H9 (cell line): ENCODE data around the gene SRRT. TPM values are rescaled to one million over a fixed set of nuclear protein-coding genes. Genes with fewer than 3 reads are reported as not detected.

ENCODE experiments used
- DNase-seq: peaks from one replicate; pipeline ENCODE4 v3.0.0-alpha.2; 2017
- H2AFZ ChIP-seq: one replicate; pipeline ENCODE4 v1.6.1; 2013; ENCODE audit warnings: mild to moderate bottlenecking, low read length, control low read depth, moderate library complexity
- H2AK5ac ChIP-seq: 2 replicates; pipeline ENCODE4 v1.6.1; 2013; ENCODE audit warnings: low read length, control low read depth, mixed read lengths; ENCODE audit not compliant: insufficient read length
- H2BK120ac ChIP-seq: one replicate; pipeline ENCODE4 v1.6.1; 2013; ENCODE audit warnings: low read depth, mild to moderate bottlenecking, low read length, control low read depth, inconsistent platforms; ENCODE audit not compliant: poor library complexity, severe bottlenecking
- H2BK12ac ChIP-seq: 2 replicates; pipeline ENCODE4 v1.6.1; 2013; ENCODE audit warnings: low read length, control low read depth, mixed read lengths, low read depth; ENCODE audit not compliant: insufficient read length
- H2BK15ac ChIP-seq: 2 replicates; pipeline ENCODE4 v1.6.1; 2013; ENCODE audit warnings: low read depth, low read length, control low read depth
- H2BK20ac ChIP-seq: one replicate; pipeline ENCODE4 v1.6.1; 2013; ENCODE audit warnings: low read depth, mild to moderate bottlenecking, low read length, control low read depth, inconsistent platforms; ENCODE audit not compliant: poor library complexity, severe bottlenecking
- H2BK5ac ChIP-seq: 2 replicates; pipeline ENCODE4 v1.6.1; 2013; ENCODE audit warnings: low read length, control low read depth, mixed read lengths; ENCODE audit not compliant: insufficient read length
- H3K14ac ChIP-seq: 2 replicates; pipeline ENCODE4 v1.6.1; 2013; ENCODE audit warnings: low read length, control low read depth; ENCODE audit not compliant: insufficient read depth
- H3K18ac ChIP-seq: 2 replicates; pipeline ENCODE4 v1.6.1; 2013; ENCODE audit warnings: low read depth, mild to moderate bottlenecking, mixed read lengths, low read length, control low read depth; ENCODE audit not compliant: insufficient read length
- H3K23ac ChIP-seq: 2 replicates; pipeline ENCODE4 v1.6.1; 2013; ENCODE audit warnings: low read length, control low read depth, mixed read lengths, low read depth; ENCODE audit not compliant: insufficient read length
- H3K23me2 ChIP-seq: 2 replicates; pipeline ENCODE4 v1.6.1; 2013; ENCODE audit warnings: low read depth, mild to moderate bottlenecking, mixed read lengths, low read length, control low read depth; ENCODE audit not compliant: insufficient read length, poor library complexity, severe bottlenecking
- H3K27ac ChIP-seq: 2 replicates; pipeline ENCODE4 v1.5.1; 2013; ENCODE audit warnings: low read length, control low read depth, mixed read lengths, low read depth; ENCODE audit not compliant: insufficient read length
- H3K27me3 ChIP-seq: 2 replicates; pipeline ENCODE4 v1.6.1; 2013; ENCODE audit warnings: low read length, control low read depth, inconsistent platforms; ENCODE audit not compliant: insufficient read depth
- H3K4ac ChIP-seq: 2 replicates; pipeline ENCODE4 v1.6.1; 2013; ENCODE audit warnings: low read depth, mild to moderate bottlenecking, control low read depth, inconsistent platforms, low read length, moderate library complexity
- H3K4me1 ChIP-seq: 2 replicates; pipeline ENCODE4 v1.6.1; 2013; ENCODE audit warnings: low read length, control low read depth, inconsistent platforms; ENCODE audit not compliant: insufficient read depth
- H3K4me2 ChIP-seq: 2 replicates; pipeline ENCODE4 v1.6.1; 2013; ENCODE audit warnings: low read length, control low read depth, mixed read lengths; ENCODE audit not compliant: insufficient read length, insufficient read depth
- H3K56ac ChIP-seq: 2 replicates; pipeline ENCODE4 v1.6.1; 2013; ENCODE audit warnings: low read depth, mild to moderate bottlenecking, mixed read lengths, low read length, control low read depth; ENCODE audit not compliant: insufficient read length
- H3K79me1 ChIP-seq: 2 replicates; pipeline ENCODE4 v1.6.1; 2013; ENCODE audit warnings: low read depth, mild to moderate bottlenecking, moderate library complexity, low read length, control low read depth, inconsistent platforms; ENCODE audit not compliant: insufficient read depth, poor library complexity, severe bottlenecking
- H3K79me2 ChIP-seq: 2 replicates; pipeline ENCODE4 v1.6.1; 2013; ENCODE audit warnings: low read length, control low read depth, inconsistent platforms; ENCODE audit not compliant: insufficient read depth
- H3K9ac ChIP-seq: 2 replicates; pipeline ENCODE4 v1.6.1; 2013; ENCODE audit warnings: low read length, control low read depth, mixed read lengths; ENCODE audit not compliant: insufficient read length; ENCODE audit errors: extremely low read depth
- H3K9me3 ChIP-seq: one replicate; pipeline ENCODE4 v1.6.1; 2013; ENCODE audit warnings: low read depth, low read length, inconsistent platforms; ENCODE audit not compliant: control insufficient read depth
- H3T11ph ChIP-seq: one replicate; pipeline ENCODE4 v1.6.1; 2013; ENCODE audit warnings: mild to moderate bottlenecking, low read length, control low read depth, inconsistent platforms
- H4K20me1 ChIP-seq: one replicate; pipeline ENCODE4 v1.6.1; 2013; ENCODE audit not compliant: control insufficient read depth, insufficient read length, insufficient read depth
- H4K5ac ChIP-seq: 2 replicates; pipeline ENCODE4 v1.6.1; 2013; ENCODE audit warnings: low read depth, mild to moderate bottlenecking, mixed read lengths, low read length, control low read depth; ENCODE audit not compliant: insufficient read length
- H4K8ac ChIP-seq: replicated peaks from 2 replicates; pipeline ENCODE4 v1.6.1; 2013; ENCODE audit warnings: low read length, control low read depth, mixed read lengths, low read depth; ENCODE audit not compliant: insufficient read length
- H4K91ac ChIP-seq: 2 replicates; pipeline ENCODE4 v1.6.1; 2013; ENCODE audit warnings: low read depth, mild to moderate bottlenecking, moderate library complexity, mixed read lengths, low read length, control low read depth; ENCODE audit not compliant: insufficient read length
- H3K27ac Mint-ChIP-seq, 3 experiments: 2 replicates in 2 of 3; 3 replicates in 1 of 3; pipeline ENCODE4 v1.8.0; 2020 to 2021; ENCODE audit warnings: mixed read lengths in 3 of 3, mild to moderate bottlenecking in 1 of 3, moderate library complexity in 1 of 3
- H3K27me3 Mint-ChIP-seq: 2 replicates; pipeline ENCODE4 v1.8.0; 2021; ENCODE audit warnings: low read depth, mild to moderate bottlenecking, moderate library complexity, mixed read lengths
- H3K36me3 Mint-ChIP-seq, 3 experiments: 2 replicates in 2 of 3; 3 replicates in 1 of 3; pipeline ENCODE4 v1.8.0; 2020 to 2021; ENCODE audit warnings: low read depth in 3 of 3, mixed read lengths in 3 of 3; ENCODE audit not compliant: insufficient read depth in 1 of 3
- H3K4me1 Mint-ChIP-seq, 2 experiments: 2 replicates each; pipeline ENCODE4 v1.8.0; 2020; ENCODE audit warnings: mixed read lengths in 2 of 2
- H3K4me3 Mint-ChIP-seq, 2 experiments: 2 replicates in 1 of 2; 3 replicates in 1 of 2; pipeline ENCODE4 v1.8.0; 2020 to 2021; ENCODE audit warnings: mild to moderate bottlenecking in 2 of 2, mixed read lengths in 2 of 2, moderate library complexity in 1 of 2
- H3K9me3 Mint-ChIP-seq, 2 experiments: 2 replicates in 1 of 2; 3 replicates in 1 of 2; pipeline ENCODE4 v1.8.0; 2020; ENCODE audit warnings: mild to moderate bottlenecking in 2 of 2, mixed read lengths in 2 of 2, moderate library complexity in 1 of 2
- WGBS: extraction: QIAGEN DNeasy Blood & Tissue Kit; methylation state at CpG from one replicate; pipeline ENCODE4 v1.1.7; 2013; ENCODE audit warnings: missing lambda C conversion rate, low lambda C conversion rate, mixed read lengths; ENCODE audit not compliant: insufficient read length; ENCODE audit errors: extremely low coverage; 5-methylcytosine and 5-hydroxymethylcytosine counted together
- total RNA-seq: library from RNA; stranded (reverse); gene quantifications from 2 replicates; pipeline ENCODE4 v1.2.1, GENCODE V29; 2021
- TF ChIP-seq, protein P1 (sequence below): fragments of 200-600 bp; sonication (generic); conservative IDR thresholded peaks from 3 replicates; pipeline ENCODE4 v1.8.0; 2021; ENCODE audit warnings: antibody characterized with exemption, mild to moderate bottlenecking

Gene SRRT
- total RNA-seq, 1 experiment from 2014 or later = 373 TPM

DNA sequence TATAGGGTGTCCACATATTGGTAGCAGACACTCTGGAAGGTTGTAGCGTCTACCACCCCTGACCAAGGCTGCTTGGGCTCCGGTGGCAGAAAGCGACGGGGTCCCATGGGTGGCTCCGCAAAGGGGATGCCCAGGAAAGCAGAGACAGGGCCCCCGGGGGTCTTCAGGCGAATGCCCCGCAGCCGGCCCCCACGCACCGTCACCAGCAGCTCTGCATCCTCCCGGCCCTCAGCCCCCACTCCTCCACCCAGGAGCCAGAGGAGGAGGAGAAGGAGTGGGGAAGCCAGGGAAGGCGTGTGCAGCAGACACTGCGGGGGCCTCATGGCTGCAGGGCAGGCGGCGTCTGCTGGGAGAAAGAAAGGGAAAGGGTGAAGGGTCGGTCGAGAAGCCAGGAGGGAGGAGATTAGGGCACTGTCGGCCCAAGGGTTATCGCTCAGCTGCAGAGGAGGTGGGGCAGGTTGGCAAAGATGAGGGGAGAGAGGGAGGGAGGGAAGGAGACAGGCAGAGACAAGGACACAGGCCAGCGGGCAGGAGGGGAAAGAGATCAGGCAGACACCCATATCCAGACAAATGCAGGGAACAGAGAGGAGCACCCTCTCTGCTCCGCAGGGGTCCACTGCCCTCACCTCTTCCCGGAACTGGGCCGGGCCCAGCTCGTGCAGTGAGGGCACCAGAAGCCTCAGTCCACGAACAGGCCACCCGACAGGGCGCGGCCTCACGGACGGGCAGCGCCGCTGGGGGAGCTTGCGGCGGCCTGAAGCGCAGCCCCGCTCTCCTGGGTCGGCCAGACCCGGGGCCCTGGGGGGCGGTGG, 19.2 kb downstream of the SRRT start:
- peak overlapping the region; percentile 33 for H3K4me2 ChIP-seq
- Mint-ChIP-seq H3K27ac (no peak overlapping the region), H3K36me3 (no peaks in the 10 kb centered on the region), H3K4me3 (peak overlapping the region; percentile 37 to 57), H3K27me3 (peaks cover 25% of the 10 kb centered on the region), H3K9me3 (no peaks in the 10 kb centered on the region; a peak in 2 of 5 replicates), H3K4me1 (peaks cover 24 to 25% of the 10 kb centered on the region in 2 experiments)
- H3K9me3 ChIP-seq = no peaks in the 10 kb centered on the region
- no peak overlapping the region for H4K8ac ChIP-seq
- H3K27me3 ChIP-seq = peaks cover 7% of the 10 kb centered on the region
- peaks cover 2% of the 10 kb centered on the region; the same call in 1 of the 2 replicates for H3K4me1 ChIP-seq
- peaks cover 32% of the 10 kb centered on the region for H3K23me2 ChIP-seq
- no peak overlapping the region for H2AFZ ChIP-seq
- H3K27ac ChIP-seq = no peak overlapping the region
- H2BK5ac ChIP-seq = no peak overlapping the region
- H2BK15ac ChIP-seq = no peak overlapping the region
- H3K23ac ChIP-seq = no peak overlapping the region
- H3K4ac ChIP-seq = no peak overlapping the region
- no peak overlapping the region for H3K14ac ChIP-seq
- no peak overlapping the region for H4K91ac ChIP-seq
- H3K79me2 ChIP-seq = no peaks in the 10 kb centered on the region
- H2BK120ac ChIP-seq = no peak overlapping the region
- H3K56ac ChIP-seq = no peak overlapping the region
- H2BK20ac ChIP-seq = no peak overlapping the region
- H3K18ac ChIP-seq = no peak overlapping the region
- no peaks in the 10 kb centered on the region for H4K20me1 ChIP-seq
- WGBS = no CpG with 5 or more reads among the region's 40 CpGs
- H2AK5ac ChIP-seq = no peak overlapping the region
- no peak overlapping the region for H3T11ph ChIP-seq
- H4K5ac ChIP-seq = no peak overlapping the region
- H3K9ac ChIP-seq = no peak overlapping the region
- H2BK12ac ChIP-seq = no peak overlapping the region
- no peaks in the 10 kb centered on the region for H3K79me1 ChIP-seq
- DNase-seq = peak; percentile 46
- TF ChIP-seq, protein P1, sequence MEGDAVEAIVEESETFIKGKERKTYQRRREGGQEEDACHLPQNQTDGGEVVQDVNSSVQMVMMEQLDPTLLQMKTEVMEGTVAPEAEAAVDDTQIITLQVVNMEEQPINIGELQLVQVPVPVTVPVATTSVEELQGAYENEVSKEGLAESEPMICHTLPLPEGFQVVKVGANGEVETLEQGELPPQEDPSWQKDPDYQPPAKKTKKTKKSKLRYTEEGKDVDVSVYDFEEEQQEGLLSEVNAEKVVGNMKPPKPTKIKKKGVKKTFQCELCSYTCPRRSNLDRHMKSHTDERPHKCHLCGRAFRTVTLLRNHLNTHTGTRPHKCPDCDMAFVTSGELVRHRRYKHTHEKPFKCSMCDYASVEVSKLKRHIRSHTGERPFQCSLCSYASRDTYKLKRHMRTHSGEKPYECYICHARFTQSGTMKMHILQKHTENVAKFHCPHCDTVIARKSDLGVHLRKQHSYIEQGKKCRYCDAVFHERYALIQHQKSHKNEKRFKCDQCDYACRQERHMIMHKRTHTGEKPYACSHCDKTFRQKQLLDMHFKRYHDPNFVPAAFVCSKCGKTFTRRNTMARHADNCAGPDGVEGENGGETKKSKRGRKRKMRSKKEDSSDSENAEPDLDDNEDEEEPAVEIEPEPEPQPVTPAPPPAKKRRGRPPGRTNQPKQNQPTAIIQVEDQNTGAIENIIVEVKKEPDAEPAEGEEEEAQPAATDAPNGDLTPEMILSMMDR = no peak
